CD4-positive, alpha-beta T cell treated with Interleukin-17A for 1 hour (primary cell): ENCODE results near the gene AVPR2.

Source experiments
- DNase-seq: peaks from one replicate; pipeline ENCODE4 v3.0.0-alpha.2; 2020

Gene AVPR2

DNA sequence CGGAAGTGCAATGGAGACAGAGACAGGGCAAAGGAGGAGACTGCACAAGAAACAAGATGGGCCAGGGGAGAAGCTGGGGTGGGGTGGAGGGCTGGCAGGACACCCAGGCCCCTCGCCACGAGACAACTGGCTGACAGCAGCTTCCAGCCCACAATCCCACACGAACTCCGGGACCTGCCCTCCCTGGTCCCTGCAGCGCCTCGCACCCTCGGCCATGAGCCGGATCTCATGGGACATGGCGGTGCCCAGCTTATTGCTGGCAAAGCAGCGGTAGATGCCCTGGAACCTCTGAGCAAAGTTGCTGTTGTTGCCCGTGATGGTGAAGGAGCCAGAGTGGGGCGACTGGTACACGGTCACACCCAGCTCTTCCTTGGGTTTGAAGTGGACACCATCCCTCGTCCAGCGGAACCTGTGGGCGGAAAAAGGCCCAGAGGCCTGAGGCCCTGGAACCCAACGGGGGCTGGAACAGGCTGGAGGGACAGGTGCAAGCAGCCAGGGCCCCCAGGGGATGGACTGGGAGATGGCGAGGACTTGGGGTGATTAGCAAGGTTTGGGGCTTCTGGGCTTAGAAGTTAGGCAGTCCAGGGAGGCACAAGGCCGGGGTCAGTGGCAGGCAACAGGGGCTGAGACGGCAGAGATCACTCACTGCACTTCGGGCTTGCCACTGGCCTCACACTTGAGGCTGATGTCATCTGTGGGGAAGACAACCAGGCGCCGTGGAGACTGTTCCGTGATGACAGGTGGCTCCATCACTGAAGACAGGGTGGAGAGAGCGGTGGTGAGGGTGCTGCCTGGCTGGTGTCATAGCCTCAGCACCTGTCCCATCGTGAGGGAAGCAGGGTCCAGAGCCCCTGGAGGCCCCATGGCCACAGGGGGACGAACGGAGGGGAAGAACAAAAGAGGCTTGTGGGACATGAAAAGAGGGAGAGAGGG, 32.3 kb upstream of the AVPR2 start:
- no peak for DNase-seq

DNA sequence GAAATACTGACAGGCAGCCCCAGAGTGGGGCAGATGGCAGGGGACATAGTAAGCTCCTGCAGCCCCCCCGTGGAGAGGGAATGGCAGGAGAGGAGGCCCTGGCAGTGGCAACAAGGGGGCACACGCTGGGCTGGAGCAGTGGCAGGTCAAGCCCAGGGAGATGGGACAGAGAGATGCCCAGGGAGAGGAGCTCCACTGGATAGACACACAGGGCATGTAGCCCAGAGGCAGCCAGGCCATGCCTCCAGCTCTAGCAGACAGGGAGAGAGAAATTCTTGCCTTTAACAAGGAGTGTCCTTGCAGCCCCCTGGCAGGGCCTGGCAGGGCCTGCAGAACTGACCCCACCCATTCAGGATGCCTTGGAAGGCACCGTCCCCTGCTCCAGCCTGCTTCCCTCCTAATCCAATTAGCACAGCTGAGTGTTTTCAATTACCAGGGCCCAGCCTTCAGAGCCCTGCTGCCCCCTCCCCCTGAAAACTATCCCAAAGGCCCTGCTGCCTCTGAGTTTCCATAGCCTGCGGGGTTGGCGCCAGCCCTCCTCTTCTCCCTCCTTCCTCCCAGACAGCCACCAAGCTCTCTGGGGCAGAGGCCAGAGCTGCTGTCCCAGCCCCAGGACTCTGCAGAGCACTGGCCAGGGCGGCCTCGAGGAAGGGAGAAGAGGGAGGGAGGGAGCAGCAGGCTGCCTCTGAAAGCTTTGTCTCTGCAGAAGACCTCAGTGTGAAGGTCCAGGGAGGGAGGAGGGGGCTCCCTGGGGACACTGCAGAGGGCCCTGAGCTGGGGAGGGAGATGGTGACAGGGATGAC, 31.0 kb upstream of the AVPR2 start:
- no peak for DNase-seq

DNA sequence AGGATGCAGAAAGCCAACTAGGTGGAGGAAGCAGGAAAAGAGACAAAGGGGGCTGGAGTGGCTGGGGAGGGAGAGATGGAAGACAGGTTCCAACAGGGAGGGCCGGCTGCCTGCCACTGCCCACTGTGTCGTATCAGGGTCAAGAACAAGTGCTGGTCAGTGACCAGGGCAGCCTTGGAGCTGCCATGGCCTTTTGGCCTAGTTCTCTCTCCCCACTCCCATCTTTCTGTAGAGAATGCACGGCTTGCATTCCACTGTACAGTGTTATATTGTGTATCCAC, 30.4 kb upstream of the AVPR2 start:
- no peak for DNase-seq

DNA sequence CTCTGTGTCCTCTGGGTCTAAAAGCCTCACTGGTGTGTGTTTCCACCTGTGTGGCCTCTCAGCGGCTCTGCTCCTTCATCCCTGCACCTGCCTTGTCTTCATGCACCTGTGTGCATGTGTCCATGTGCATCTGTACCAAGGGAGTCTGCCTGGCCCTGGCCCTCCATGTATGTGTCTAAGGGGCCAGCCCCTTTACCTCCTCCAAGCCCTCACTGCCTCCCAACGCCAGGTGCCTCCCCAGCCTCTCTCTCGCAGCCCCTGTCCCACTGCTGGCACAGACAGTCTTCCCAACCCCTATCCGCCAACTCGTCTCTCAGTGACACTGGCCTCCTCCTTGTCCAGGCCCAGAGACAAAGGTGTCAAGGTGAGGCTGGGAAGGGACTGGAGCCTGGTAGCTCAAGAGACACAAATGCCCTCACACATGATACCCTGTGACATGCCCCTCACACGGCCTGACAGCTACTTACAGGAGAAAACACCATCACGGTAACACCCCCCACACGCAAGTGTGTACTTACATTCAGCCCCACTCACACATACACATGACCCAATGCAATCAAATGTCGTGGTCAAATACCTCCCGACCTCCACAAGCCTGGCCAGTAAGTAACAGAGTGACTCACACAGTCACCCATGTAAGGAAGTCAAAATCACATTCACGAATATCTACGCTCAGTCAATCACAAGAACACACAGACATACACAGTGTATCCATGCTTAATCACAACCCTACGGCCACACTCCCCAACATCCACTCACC, 29.9 kb upstream of the AVPR2 start:
- no peak for DNase-seq

GRCh38 chrX:153875391-153876111, 28.9 kb upstream of the AVPR2 start:
- DNase-seq = peak; percentile 66

- DNase-seq = no peak
These were observed 28.4 kb upstream of the AVPR2 start for GRCh38 chrX:153876112-153876491.

DNA sequence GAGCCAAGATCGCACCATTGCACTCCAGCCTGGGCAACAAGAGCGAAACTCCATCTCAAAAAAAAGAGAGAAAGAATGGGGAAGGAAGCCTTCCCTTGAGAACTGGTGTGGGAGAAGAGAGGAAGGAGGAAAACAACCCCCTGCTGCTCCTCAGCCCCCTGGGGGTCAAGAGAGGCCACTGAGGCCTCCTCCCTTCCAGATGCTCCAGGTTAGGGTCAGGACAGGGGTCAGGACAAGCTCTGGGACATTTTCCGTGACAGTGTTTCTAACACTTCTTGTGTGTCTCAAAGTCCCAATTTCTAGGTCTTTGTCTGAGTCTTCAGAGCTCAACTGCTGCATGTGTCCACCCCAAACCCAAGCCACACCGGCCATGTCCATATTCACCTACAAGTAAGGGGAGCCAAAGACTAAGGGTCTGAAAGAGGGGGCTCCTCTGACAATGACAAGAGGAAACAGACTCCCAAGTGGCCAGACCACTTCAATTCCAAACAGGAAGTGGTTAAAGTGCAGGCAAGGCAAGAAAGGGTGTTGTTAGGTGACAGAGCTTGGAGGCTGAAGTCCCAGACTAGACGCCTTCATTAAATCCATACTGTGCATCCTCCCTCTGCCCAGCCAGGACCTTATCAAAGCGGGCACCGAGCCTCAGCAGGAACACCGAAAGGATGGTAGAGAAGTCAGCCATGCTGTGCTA, 26.8 kb upstream of the AVPR2 start:
- no peak for DNase-seq

GRCh38 chrX:153878345-153878744, 26.1 kb upstream of the AVPR2 start:
- DNase-seq = no peak

- DNase-seq = no peak
These were observed 25.4 kb upstream of the AVPR2 start for GRCh38 chrX:153878969-153879653.

GRCh38 chrX:153879741-153880439, 24.6 kb upstream of the AVPR2 start:
- no peak for DNase-seq

DNA sequence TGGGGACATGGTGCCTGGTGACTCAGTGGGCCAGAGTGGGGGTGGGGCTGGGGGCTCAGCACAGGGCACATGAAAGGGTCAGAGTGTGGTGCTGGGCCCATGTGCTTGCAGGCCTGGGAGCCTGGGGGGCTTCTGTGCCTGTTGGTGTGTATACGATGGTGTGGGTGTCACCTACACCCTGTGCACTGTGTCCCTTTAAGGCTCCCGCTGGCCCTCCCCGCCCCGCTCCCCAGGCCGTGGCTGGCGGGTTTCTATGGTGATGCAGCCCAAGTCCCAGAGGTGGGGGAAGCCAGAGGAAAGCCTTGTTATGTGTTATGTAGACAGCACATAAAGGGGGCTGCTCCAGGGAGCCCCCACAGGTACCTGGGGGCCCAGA, 24.0 kb upstream of the AVPR2 start:
- no peak for DNase-seq

DNA sequence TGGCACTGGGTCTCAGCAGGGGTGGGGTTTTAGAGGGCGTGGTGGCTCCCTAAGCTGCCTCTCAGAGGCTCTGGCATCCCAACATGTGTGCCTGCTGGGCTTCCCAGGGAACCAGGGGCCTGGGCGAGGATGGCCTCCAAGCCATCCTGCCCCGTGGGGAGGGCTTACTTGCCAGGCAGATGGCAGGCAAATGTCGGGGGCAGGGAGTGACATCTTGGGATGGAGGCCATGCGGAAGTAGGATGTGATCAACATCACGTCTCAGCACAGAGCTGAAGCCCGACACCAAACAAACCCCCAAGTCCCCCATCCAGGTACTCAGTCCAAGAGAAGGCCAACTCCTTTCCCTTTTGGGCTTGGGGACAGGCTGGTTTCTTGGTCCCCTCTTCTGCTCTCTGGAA, 23.2 kb upstream of the AVPR2 start:
- no peak for DNase-seq

DNA sequence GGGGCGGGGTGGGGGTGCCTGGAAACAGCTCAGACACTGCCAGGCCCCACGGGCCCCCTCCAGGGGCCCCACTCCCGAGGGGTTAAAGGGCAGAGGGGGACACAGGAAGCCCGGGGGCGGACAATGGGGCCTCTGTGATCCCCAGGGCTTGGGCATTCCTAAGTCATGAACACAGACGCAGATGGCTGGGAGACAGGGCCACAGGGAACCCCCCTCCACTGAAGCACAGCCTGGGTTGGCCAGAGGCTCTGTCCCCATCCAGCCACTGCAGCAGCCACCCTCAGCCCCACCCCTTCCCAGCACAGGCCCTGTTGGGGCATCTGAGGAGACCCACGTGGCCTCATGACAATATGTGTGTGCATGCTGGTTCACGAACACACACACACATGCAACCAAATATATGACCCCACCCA, 22.4 kb upstream of the AVPR2 start:
- no peak for DNase-seq

DNA sequence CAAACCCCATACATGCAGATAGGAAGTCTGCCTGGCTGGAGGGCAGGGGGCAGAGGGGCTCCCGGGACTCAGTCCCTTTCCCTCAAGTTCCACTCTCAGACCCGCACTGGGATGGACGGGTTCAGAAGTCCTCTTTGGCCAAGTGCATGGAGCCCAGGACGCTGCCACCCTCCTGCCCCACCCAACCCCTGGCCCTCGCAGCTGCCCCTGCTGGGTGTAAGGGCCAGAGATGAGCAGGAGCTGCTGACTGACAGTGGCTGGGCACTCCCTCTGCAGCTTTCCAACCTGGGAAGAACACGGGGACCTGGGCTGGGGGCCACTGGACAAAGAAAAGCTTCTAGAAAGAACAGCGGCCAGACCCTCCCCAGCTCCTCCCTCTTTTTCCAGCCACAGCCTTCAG, 21.9 kb upstream of the AVPR2 start:
- DNase-seq = no peak

- no peak for DNase-seq
These were observed 21.2 kb upstream of the AVPR2 start for GRCh38 chrX:153883163-153883843.

DNA sequence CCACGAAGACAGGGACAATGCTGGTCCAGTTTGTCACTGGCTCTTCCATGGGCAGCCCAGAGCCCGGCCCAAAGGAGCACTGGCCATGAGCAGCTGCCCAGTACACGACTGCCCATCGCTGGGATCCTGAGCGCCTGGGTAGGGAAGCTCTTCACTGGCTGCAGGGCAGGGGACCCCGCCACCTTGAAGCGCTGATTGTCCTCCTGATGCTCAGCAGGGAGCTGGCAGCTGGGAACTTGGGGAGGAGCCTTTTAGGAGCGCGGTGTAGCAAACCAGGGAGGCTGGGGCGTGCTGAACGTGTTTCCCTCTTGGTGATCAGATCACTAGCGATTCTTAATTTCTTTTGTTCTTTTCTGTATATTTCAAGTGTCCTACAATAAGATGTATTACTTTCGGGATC, 20.3 kb upstream of the AVPR2 start:
- DNase-seq = no peak

GRCh38 chrX:153884590-153884989, 19.9 kb upstream of the AVPR2 start:
- peak; percentile 2 for DNase-seq

DNA sequence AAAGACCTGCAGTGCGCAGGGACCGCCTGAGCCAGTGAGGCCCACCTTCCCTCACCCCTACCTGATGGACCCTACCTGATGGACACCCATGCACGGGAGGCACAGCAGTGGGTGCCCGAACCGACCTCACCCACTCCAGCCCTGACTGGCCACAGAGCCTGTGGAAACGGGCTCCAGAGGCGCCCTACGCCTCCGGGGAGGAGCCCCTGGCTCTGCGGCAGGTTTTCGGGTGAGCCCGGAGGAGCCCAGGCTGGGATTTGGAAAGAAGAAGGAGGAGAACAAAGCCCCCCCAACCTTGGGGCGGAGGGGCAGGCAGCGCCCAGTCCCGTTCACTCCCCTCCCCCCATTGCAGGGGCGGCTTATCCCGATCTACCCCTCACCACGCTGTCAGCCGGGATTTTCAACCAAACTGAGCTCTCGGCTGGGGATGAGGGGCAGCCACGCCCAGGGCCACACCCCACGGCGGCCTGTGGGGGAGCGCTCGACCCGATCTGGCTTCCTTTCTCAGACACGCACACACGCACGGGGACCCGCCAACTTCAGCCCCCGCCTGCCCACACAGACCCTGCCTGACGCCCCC, 19.2 kb upstream of the AVPR2 start:
- no peak for DNase-seq

GRCh38 chrX:153885968-153886903, 18.2 kb upstream of the AVPR2 start, which contains the start of gene L1CAM:
Gene L1CAM, minus strand, starts transcription at chrX:153886173. Its CDS starts 10,337 bp downstream, at chrX:153875836.
- peak; percentile 27 for DNase-seq
